HepG2 (cell line): ENCODE measurements around the gene IRX4. TPM values are rescaled to one million over a fixed set of nuclear protein-coding genes. Genes with fewer than 3 reads are reported as not detected.

Source experiments
- ATAC-seq: fragments of 200-7000 bp; cut with Tn5 transposase; 3 replicates; pipeline ENCODE4 v1.9.1; 2020; ENCODE audit warnings: mild to moderate bottlenecking, moderate library complexity
- BruUV-seq: library from RNA; stranded (reverse); fragments of 400-500 nt; replicated peaks from 2 replicates; lab custom pipeline; 2021; lab: Mats Ljungman, UMichigan
- CTCF ChIA-PET: fragments of 300-600 bp; formaldehyde crosslinking; extraction: SDS; loops from one replicate; lab custom pipeline; 2021; ENCODE audit warnings: low total read pairs, inconsistent platforms, low intra/inter-chr PET ratio; lab: Yijun Ruan, JAX
- POLR2A ChIA-PET: fragments of 350-600 bp; sonication (Branson Sonifier 250); formaldehyde crosslinking; loops from one replicate; lab custom pipeline; 2020; ENCODE audit warnings: antibody characterized with exemption, inconsistent platforms; lab: Yijun Ruan, JAX
- DNase-seq: peaks from one replicate; pipeline ENCODE4 v3.0.0-alpha.2; 2015; ENCODE audit warnings: low spot score
- FAIRE-seq: peaks from 3 replicates; lab custom pipeline; 2011; peaks lifted over from hg19 to GRCh38; lab: Jason Lieb, UNC
- H2AFZ ChIP-seq: one replicate; pipeline ENCODE4 v1.6.1; 2011; ENCODE audit warnings: low read length, inconsistent platforms
- H3K27ac ChIP-seq: fragments of 300-600 bp; 3 replicates; pipeline ENCODE4 v1.8.0; 2011; ENCODE audit warnings: mixed run types, mild to moderate bottlenecking, mixed read lengths, low read length, inconsistent platforms; ENCODE audit not compliant: insufficient read depth; ENCODE audit errors: extremely low read length
- H3K27me3 ChIP-seq, 2 experiments: fragments of 200-600 bp in 1 of 2; 2 replicates in 1 of 2; 3 replicates in 1 of 2; pipeline versions ENCODE4 v1.6.0 to v1.8.0; 2011; ENCODE audit warnings: low read length in 2 of 2, mild to moderate bottlenecking in 2 of 2, moderate library complexity in 2 of 2, inconsistent platforms in 1 of 2; ENCODE audit not compliant: insufficient read depth in 2 of 2, control insufficient read depth in 1 of 2
- H3K36me3 ChIP-seq, 2 experiments: fragments of 200-600 bp in 1 of 2; replicated peaks in 1 of 2; 2 replicates in 1 of 2; 3 replicates in 1 of 2; pipeline versions ENCODE4 v1.5.1 to v1.8.0; 2011; ENCODE audit warnings: low read length in 2 of 2, inconsistent platforms in 1 of 2; ENCODE audit not compliant: insufficient read depth in 2 of 2, control insufficient read depth in 1 of 2
- H3K4me1 ChIP-seq: 2 replicates; pipeline ENCODE4 v1.5.1; 2012; ENCODE audit warnings: low read length, inconsistent platforms; ENCODE audit not compliant: insufficient read depth
- H3K4me2 ChIP-seq: 2 replicates; pipeline ENCODE4 v1.6.0; 2011; ENCODE audit warnings: low read depth, low read length, inconsistent platforms
- H3K4me3 ChIP-seq, 3 experiments: fragments of 200-600 bp in 1 of 3; sonication (generic), shearing (Covaris generic) in 1 of 3; replicated peaks in 1 of 3; 2 replicates each; pipeline ENCODE4 v1.5.1; 2011 to 2016; ENCODE audit warnings: low read length in 3 of 3, inconsistent platforms in 2 of 3, low read depth in 2 of 3, mild to moderate bottlenecking in 2 of 3, control low read depth in 1 of 3, mixed read lengths in 1 of 3; ENCODE audit not compliant: insufficient read depth in 1 of 3
- H3K79me2 ChIP-seq: one replicate; pipeline ENCODE4 v1.6.1; 2011; ENCODE audit warnings: low read length, inconsistent platforms; ENCODE audit not compliant: insufficient read depth
- H3K9ac ChIP-seq: 2 replicates; pipeline ENCODE4 v1.6.0; 2011; ENCODE audit warnings: mild to moderate bottlenecking, low read depth, low read length, inconsistent platforms; ENCODE audit not compliant: insufficient read depth
- H3K9me3 ChIP-seq: 2 replicates; pipeline ENCODE4 v1.5.1; 2012; ENCODE audit warnings: mild to moderate bottlenecking, low read length
- H4K20me1 ChIP-seq: 2 replicates; pipeline ENCODE4 v1.6.0; 2011; ENCODE audit warnings: inconsistent platforms, mild to moderate bottlenecking, low read length, moderate library complexity; ENCODE audit not compliant: insufficient read depth
- ADNP ChIP-seq: sonication (generic); formaldehyde crosslinking; IDR thresholded peaks from 2 replicates; pipeline ENCODE4 v1.4.0; 2020; ENCODE audit warnings: missing genetic modification reagents
- ATF1 ChIP-seq: IDR thresholded peaks from 2 replicates; pipeline ENCODE4 v1.6.1; 2016; ENCODE audit warnings: mild to moderate bottlenecking, control low read depth
- BHLHE40 ChIP-seq: IDR thresholded peaks from 2 replicates; pipeline ENCODE4 v1.6.1; 2011; ENCODE audit warnings: low read length, improper control_type of control experiment
- KDM2A ChIP-seq: sonication (generic); formaldehyde crosslinking; IDR thresholded peaks from 2 replicates; pipeline ENCODE4 v1.4.0; 2020; ENCODE audit warnings: low read depth, missing genetic modification reagents, borderline replicate concordance
- MIER2 ChIP-seq: IDR thresholded peaks from 2 replicates; pipeline ENCODE4 v1.6.1; 2016; ENCODE audit warnings: missing biosample characterization, missing genetic modification reagents
- NFE2 ChIP-seq: sonication (generic); formaldehyde crosslinking; IDR thresholded peaks from 2 replicates; pipeline ENCODE4 v1.4.0; 2020; ENCODE audit warnings: missing genetic modification reagents
- RAD51 ChIP-seq: fragments of 450-650 bp; IDR thresholded peaks from 2 replicates; pipeline ENCODE4 v1.6.1; 2016; ENCODE audit warnings: borderline replicate concordance
- RELA ChIP-seq: sonication (generic); formaldehyde crosslinking; IDR thresholded peaks from 2 replicates; pipeline ENCODE4 v1.4.0; 2020; ENCODE audit warnings: missing genetic modification reagents
- SYNCRIP ChIP-seq: fragments of 200-400 bp; formaldehyde crosslinking; IDR thresholded peaks from 2 replicates; pipeline ENCODE4 v1.6.1; 2018; ENCODE audit warnings: mild to moderate bottlenecking, low read depth, low read length; ENCODE audit not compliant: insufficient read depth
- ZFX ChIP-seq: sonication (generic); formaldehyde crosslinking; IDR thresholded peaks from 2 replicates; pipeline ENCODE4 v1.4.0; 2020; ENCODE audit warnings: mild to moderate bottlenecking, low read depth, missing genetic modification reagents, moderate library complexity
- ZMYM3 ChIP-seq: sonication (generic); formaldehyde crosslinking; IDR thresholded peaks from 2 replicates; pipeline ENCODE4 v1.5.1; 2020; ENCODE audit warnings: mild to moderate bottlenecking, missing genetic modification reagents
- ZNF326 ChIP-seq: sonication (generic); formaldehyde crosslinking; IDR thresholded peaks from 2 replicates; pipeline ENCODE4 v1.4.0; 2020; ENCODE audit warnings: missing genetic modification reagents, borderline replicate concordance
- ZNF83 ChIP-seq: sonication (generic); formaldehyde crosslinking; IDR thresholded peaks from 2 replicates; pipeline ENCODE4 v1.4.0; 2020; ENCODE audit warnings: missing genetic modification reagents, mild to moderate bottlenecking, borderline replicate concordance
- ZSCAN25 ChIP-seq: sonication (generic); formaldehyde crosslinking; IDR thresholded peaks from 2 replicates; pipeline ENCODE4 v1.8.0; 2022; ENCODE audit warnings: mild to moderate bottlenecking, missing genetic modification reagents
- whole genome bisulfite sequencing: methylation state at CpG from one replicate; pipeline ENCODE4 v1.1.6; 2017; ENCODE audit warnings: low lambda C conversion rate; 5-methylcytosine and 5-hydroxymethylcytosine counted together
- in situ Hi-C: cut with HindIII; loops from 2 replicates; pipeline ENCODE4 v1.10.0; 2017; ENCODE audit warnings: low pct_unique_long_range_greater_than_20kb; ENCODE audit not compliant: extremely low pct_ligation_motif_present
- intact Hi-C: fragments of 100-400 bp; cut with micrococcal nuclease; formaldehyde crosslinking; loops from one replicate; pipeline ENCODE4 v1.10.0; 2022; ENCODE audit not compliant: unreplicated experiment
- polyA plus RNA-seq, 8 experiments: library from polyadenylated mRNA; depleted of rRNA in 3 of 8; stranded (reverse) in 7 of 8; unstranded in 1 of 8; fragments of >200 nt; fragmentation: Illumina TruSeq in 4 of 8; extraction: Trizol in 4 of 8; gene quantifications; 2 replicates each; pipeline versions ENCODE4 v1.2.1 to v1.2.3, GENCODE V29; 2011 to 2016; ENCODE audit warnings: low read depth in 4 of 8, missing spikeins in 1 of 8, mixed read lengths in 1 of 8; ENCODE audit not compliant: insufficient read depth in 1 of 8
- total RNA-seq, 5 experiments: library from RNA; depleted of rRNA; stranded (reverse); fragments of >200 nt; fragmentation: Illumina TruSeq; extraction: Trizol; gene quantifications; 2 replicates each; pipeline ENCODE4 v1.2.3, GENCODE V29; 2016; ENCODE audit warnings: low read depth in 1 of 5
- TF ChIP-seq, protein P1 (sequence below): IDR thresholded peaks from 2 replicates; pipeline ENCODE4 v1.6.1; 2016; ENCODE audit warnings: low read depth, missing genetic modification reagents, missing compliant biosample characterization

The IRX4 gene
- total and polyA plus RNA-seq, 2 of the 13 experiments (the other 11 are each of a cell fraction or from before 2014, with no cell fraction given), result not detected

DNA sequence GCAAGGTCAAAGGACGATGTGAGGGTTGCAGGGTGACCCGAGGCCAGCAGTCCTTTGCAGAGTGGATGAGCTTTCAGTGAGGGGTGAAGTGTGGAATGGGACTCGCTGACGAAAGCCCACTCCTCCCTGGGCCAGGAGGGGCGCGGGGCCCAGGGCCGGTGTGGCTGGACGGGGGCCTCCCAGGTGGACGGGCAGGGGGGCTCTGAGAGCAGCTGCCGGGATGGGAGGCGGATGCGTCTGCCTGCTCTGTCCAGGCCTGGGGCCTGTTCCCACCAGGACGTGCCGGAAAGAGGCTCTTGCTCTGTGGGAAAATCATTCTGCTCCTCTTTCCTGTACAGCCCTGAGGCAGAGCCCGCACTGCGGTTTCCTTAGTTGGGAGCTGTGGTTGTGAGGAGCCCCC, 24.3 kb downstream of the IRX4 start (continued):
- TF ChIP-seq, protein P1, sequence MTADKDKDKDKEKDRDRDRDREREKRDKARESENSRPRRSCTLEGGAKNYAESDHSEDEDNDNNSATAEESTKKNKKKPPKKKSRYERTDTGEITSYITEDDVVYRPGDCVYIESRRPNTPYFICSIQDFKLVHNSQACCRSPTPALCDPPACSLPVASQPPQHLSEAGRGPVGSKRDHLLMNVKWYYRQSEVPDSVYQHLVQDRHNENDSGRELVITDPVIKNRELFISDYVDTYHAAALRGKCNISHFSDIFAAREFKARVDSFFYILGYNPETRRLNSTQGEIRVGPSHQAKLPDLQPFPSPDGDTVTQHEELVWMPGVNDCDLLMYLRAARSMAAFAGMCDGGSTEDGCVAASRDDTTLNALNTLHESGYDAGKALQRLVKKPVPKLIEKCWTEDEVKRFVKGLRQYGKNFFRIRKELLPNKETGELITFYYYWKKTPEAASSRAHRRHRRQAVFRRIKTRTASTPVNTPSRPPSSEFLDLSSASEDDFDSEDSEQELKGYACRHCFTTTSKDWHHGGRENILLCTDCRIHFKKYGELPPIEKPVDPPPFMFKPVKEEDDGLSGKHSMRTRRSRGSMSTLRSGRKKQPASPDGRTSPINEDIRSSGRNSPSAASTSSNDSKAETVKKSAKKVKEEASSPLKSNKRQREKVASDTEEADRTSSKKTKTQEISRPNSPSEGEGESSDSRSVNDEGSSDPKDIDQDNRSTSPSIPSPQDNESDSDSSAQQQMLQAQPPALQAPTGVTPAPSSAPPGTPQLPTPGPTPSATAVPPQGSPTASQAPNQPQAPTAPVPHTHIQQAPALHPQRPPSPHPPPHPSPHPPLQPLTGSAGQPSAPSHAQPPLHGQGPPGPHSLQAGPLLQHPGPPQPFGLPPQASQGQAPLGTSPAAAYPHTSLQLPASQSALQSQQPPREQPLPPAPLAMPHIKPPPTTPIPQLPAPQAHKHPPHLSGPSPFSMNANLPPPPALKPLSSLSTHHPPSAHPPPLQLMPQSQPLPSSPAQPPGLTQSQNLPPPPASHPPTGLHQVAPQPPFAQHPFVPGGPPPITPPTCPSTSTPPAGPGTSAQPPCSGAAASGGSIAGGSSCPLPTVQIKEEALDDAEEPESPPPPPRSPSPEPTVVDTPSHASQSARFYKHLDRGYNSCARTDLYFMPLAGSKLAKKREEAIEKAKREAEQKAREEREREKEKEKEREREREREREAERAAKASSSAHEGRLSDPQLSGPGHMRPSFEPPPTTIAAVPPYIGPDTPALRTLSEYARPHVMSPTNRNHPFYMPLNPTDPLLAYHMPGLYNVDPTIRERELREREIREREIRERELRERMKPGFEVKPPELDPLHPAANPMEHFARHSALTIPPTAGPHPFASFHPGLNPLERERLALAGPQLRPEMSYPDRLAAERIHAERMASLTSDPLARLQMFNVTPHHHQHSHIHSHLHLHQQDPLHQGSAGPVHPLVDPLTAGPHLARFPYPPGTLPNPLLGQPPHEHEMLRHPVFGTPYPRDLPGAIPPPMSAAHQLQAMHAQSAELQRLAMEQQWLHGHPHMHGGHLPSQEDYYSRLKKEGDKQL (CRISPR knock-in tag), result no peak
- TF ChIP-seq ZNF83 (CRISPR knock-in tag), result no peak
- TF ChIP-seq RAD51, result no peak
- TF ChIP-seq ATF1, result no peak
- no peak for TF ChIP-seq BHLHE40

DNA sequence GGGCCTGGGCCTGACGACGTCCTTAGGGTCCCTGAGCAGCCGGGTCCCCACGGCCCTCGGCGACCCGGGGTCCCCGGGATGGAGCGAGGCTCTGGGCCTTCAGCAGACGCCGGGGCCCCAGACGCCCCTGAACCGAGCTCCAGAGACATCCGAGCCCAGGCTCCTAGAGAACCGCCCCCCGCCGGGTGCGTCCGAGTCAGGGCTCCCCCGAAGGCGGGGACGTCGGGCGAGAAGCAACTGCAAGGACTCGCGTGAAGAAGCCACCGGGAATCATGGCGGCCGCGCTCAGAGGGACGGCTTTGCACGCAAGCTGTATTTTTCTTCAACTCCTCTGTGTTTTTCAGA, 25.5 kb downstream of the IRX4 start:
- Histone ChIP-seq H3K4me2 (no peak overlapping the region), H3K4me1 (no peaks in the 10 kb centered on the region; the same call in 1 of the 2 replicates), H3K79me2 (no peaks in the 10 kb centered on the region), H2AFZ (no peak overlapping the region), H3K9ac (no peak overlapping the region), H3K36me3 (no peaks in the 10 kb centered on the region), H3K27me3 (peaks cover 1 to 44% of the 10 kb centered on the region in 2 experiments; a peak in 4 of 5 replicates), H4K20me1 (no peaks in the 10 kb centered on the region), H3K9me3 (no peaks in the 10 kb centered on the region), H3K4me3 (no peak overlapping the region), H3K27ac (no peak overlapping the region)
- FAIRE-seq, result no peak
- TF ChIP-seq ZFX, result no peak
- TF ChIP-seq ADNP (CRISPR knock-in tag), result no peak
- TF ChIP-seq SYNCRIP, result no peak
- TF ChIP-seq ZMYM3 (CRISPR knock-in tag), result no peak
- TF ChIP-seq KDM2A, result no peak
- TF ChIP-seq ZSCAN25, result no peak
- TF ChIP-seq ZNF326, result no peak
- no peak for TF ChIP-seq NFE2 (CRISPR knock-in tag)
- TF ChIP-seq RELA, result no peak
- TF ChIP-seq MIER2 (CRISPR knock-in tag), result no peak
- DNase-seq, result no peak
- no TSS peak for BruUV-seq
- POLR2A ChIA-PET, result no interaction called here
- intact Hi-C loops, result no loop called here
- CTCF ChIA-PET, result no interaction called here
- 99% methylated on average over 15 of the region's 32 CpGs for whole genome bisulfite sequencing
- ATAC-seq, result no peak
- in situ Hi-C loops, result no loop called here
